Esophagus (tissue), 2 donors: Measurements from ENCODE around the gene WWOX. TPM values are rescaled to one million over a fixed set of nuclear protein-coding genes. Genes with fewer than 3 reads are reported as not detected.

Experiments
- H3K27ac ChIP-seq, 2 donors: one replicate each; pipeline ENCODE4 v1.5.1; 2013; ENCODE audit warnings: low read depth in 2 of 2, mild to moderate bottlenecking in 2 of 2, inconsistent platforms in 1 of 2, low read length in 1 of 2, moderate library complexity in 1 of 2
- H3K27me3 ChIP-seq, 2 donors: one replicate each; pipeline ENCODE4 v1.6.1; 2013; ENCODE audit warnings: low read length in 2 of 2, control low read depth in 1 of 2, mild to moderate bottlenecking in 1 of 2; ENCODE audit not compliant: insufficient read depth in 2 of 2, control insufficient read depth in 1 of 2
- H3K36me3 ChIP-seq, 2 donors: one replicate each; pipeline ENCODE4 v1.6.1; 2013; ENCODE audit warnings: low read length in 1 of 2; ENCODE audit not compliant: control insufficient read depth in 2 of 2, insufficient read depth in 2 of 2
- H3K4me1 ChIP-seq, 2 donors: one replicate each; pipeline ENCODE4 v1.6.1; 2013; ENCODE audit warnings: low read length in 1 of 2; ENCODE audit not compliant: control insufficient read depth in 2 of 2, insufficient read depth in 2 of 2
- H3K4me3 ChIP-seq, 2 donors: one replicate each; pipeline ENCODE4 v1.5.1; 2013; ENCODE audit warnings: low read length in 2 of 2, mild to moderate bottlenecking in 2 of 2, low read depth in 1 of 2, moderate library complexity in 1 of 2
- H3K9me3 ChIP-seq, 2 donors: one replicate each; pipeline ENCODE4 v1.6.1; 2013; ENCODE audit warnings: mild to moderate bottlenecking in 2 of 2, low read depth in 1 of 2, low read length in 1 of 2, moderate library complexity in 1 of 2; ENCODE audit not compliant: control insufficient read depth in 2 of 2, insufficient read depth in 1 of 2
- WGBS, 2 donors: extraction: QIAGEN DNeasy Blood & Tissue Kit; methylation state at CpG; one replicate each; pipeline ENCODE4 v1.1.7; 2013; 5-methylcytosine and 5-hydroxymethylcytosine counted together
- polyA plus RNA-seq, 2 donors: library from polyadenylated mRNA; stranded (reverse); fragments of 200-250 nt; gene quantifications; one replicate each; pipeline ENCODE4 v1.2.3, GENCODE V29; 2013
- donor health status: healthy with polysubstance abuse.
- donor health status: Bipolar disorder and iron deficiency.

WWOX gene
- polyA plus RNA-seq, 2 donors, result 6.4 to 9.1 TPM

GRCh38 chr16:78225919-78226318, 126.5 kb downstream of the WWOX start:
- 39 to 60% methylated on average over 3 of the region's 3 CpGs for WGBS, 2 donors
- H3K4me3 ChIP-seq, result no peak overlapping the region
- H3K27ac ChIP-seq, result no peak overlapping the region
- no peaks in the 10 kb centered on the region for H3K36me3 ChIP-seq
- H3K27me3 ChIP-seq, result no peaks in the 10 kb centered on the region
- H3K4me1 ChIP-seq, result no peaks in the 10 kb centered on the region
- H3K9me3 ChIP-seq, result no peaks in the 10 kb centered on the region

DNA sequence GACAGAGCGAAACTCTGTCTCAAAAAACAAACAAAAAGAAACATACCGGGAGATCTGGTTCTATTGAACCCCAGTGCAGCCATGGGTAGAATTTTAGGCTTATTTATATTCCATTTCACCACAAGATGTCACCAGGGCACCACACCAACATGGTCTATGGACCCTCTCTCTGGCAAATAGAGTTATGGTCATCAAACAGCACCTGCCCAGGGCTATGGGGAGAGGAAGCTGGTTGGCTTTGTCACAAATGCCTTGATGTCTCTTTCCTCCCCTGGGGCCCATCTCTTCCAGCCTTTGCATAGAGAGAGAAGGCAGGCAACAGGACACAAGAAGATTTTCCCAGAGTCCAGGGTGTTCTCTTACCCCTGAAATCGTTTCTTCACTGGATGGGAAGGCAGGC, 128.4 kb downstream of the WWOX start:
- Histone ChIP-seq H3K4me1 (no peaks in the 10 kb centered on the region), H3K36me3 (no peaks in the 10 kb centered on the region), H3K27me3 (no peaks in the 10 kb centered on the region), H3K27ac (no peak overlapping the region), H3K4me3 (no peak overlapping the region), H3K9me3 (no peaks in the 10 kb centered on the region)
- WGBS, 2 donors, result 85 to 89% methylated on average over 3 of the region's 3 CpGs

- no peaks in the 10 kb centered on the region for H3K4me1 ChIP-seq
- 74 to 75% methylated on average over 4 of the region's 4 CpGs for WGBS, 2 donors
- no peaks in the 10 kb centered on the region for H3K36me3 ChIP-seq
- H3K4me3 ChIP-seq, result no peak overlapping the region
- no peak overlapping the region for H3K27ac ChIP-seq
- no peaks in the 10 kb centered on the region for H3K27me3 ChIP-seq
- H3K9me3 ChIP-seq, result no peaks in the 10 kb centered on the region
Observed at GRCh38 chr16:78228704-78229103, 129.2 kb downstream of the WWOX start.

DNA sequence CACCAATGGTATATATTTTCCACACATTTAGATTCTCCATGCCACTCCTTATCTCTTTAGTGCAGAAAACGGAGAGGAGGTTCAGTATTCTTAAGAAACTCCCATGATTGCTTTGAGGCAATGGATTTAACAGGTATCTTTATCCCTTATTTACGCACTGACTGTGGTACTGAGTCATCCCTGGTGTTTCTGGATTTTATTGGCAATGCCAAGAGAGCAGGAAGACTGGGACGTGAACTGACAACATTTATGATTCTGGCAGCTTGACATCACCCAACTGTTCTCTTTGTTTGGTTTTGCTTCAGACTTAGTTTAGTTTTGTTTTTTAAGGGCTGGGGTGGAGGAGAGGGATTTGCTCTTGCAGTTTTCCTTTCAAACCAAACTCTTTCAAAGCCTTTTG, 131.4 kb downstream of the WWOX start:
- Histone ChIP-seq H3K4me3 (peak overlapping the region in 1 of 2 donors; percentile 20), H3K36me3 (no peaks in the 10 kb centered on the region), H3K9me3 (no peaks in the 10 kb centered on the region), H3K27ac (no peak overlapping the region), H3K27me3 (no peaks in the 10 kb centered on the region), H3K4me1 (no peaks in the 10 kb centered on the region)
- 31 to 32% methylated on average over 3 of the region's 3 CpGs for WGBS, 2 donors

DNA sequence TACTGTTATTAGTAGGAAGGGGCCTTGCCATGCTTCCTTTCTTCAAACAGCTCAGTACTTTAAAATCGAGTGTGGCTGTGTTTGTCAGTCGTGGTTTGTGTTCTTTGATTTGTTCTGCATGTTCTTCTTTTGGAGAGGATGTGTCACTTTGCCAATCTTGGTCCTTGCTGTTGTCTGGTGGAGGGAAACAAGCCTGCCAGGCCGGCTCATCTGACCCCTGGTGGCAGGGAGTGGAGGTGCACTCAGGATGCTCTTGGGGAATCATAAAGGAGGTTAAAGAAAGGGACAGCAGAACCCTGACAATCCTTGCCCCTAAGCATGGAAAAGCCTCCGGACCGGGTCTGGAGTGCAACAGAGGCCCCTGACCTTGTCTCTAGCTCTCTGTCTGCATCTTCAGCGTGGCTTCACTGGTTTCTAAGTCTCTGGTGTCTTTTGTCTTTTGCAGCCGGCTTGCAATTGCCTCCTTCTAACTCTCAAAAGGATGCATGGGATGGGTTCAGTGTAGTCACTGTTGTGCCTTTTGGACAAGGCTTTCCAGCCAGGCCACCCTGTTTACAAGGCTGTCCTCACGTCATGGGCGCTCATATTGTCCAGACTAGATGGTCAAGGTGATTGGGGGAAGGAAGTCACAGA, 135.8 kb downstream of the WWOX start:
- 47 to 58% methylated on average over 9 of the region's 9 CpGs for WGBS, 2 donors
- H3K36me3 ChIP-seq, result no peaks in the 10 kb centered on the region

GRCh38 chr16:78235876-78236275, 136.4 kb downstream of the WWOX start:
- Histone ChIP-seq H3K27ac (no peak overlapping the region), H3K27me3 (no peaks in the 10 kb centered on the region), H3K4me1 (no peaks in the 10 kb centered on the region), H3K9me3 (no peaks in the 10 kb centered on the region), H3K4me3 (no peak overlapping the region), H3K36me3 (no peaks in the 10 kb centered on the region)
- WGBS, 2 donors, result 75 to 89% methylated on average over 4 of the region's 4 CpGs

More for the DNA sequence above, 135.8 kb downstream of the WWOX start:
- Histone ChIP-seq H3K27ac (no peak overlapping the region), H3K4me1 (no peaks in the 10 kb centered on the region), H3K4me3 (no peak overlapping the region), H3K9me3 (no peaks in the 10 kb centered on the region), H3K27me3 (no peaks in the 10 kb centered on the region)

GRCh38 chr16:78237841-78238240, 138.4 kb downstream of the WWOX start:
- no peaks in the 10 kb centered on the region for H3K36me3 ChIP-seq
- H3K27ac ChIP-seq, result no peak overlapping the region
- no peaks in the 10 kb centered on the region for H3K4me1 ChIP-seq
- no peaks in the 10 kb centered on the region for H3K9me3 ChIP-seq
- H3K27me3 ChIP-seq, result no peaks in the 10 kb centered on the region
- WGBS, 2 donors, result 58 to 63% methylated on average over 2 of the region's 2 CpGs
- H3K4me3 ChIP-seq, result no peak overlapping the region

- Histone ChIP-seq H3K27me3 (no peaks in the 10 kb centered on the region), H3K9me3 (no peaks in the 10 kb centered on the region), H3K4me1 (no peaks in the 10 kb centered on the region), H3K27ac (no peak overlapping the region), H3K36me3 (no peaks in the 10 kb centered on the region), H3K4me3 (no peak overlapping the region)
- WGBS, 2 donors, result 70 to 79% methylated on average over 13 of the region's 13 CpGs
Observed at GRCh38 chr16:78240459-78241222, 141.2 kb downstream of the WWOX start.

- H3K4me1 ChIP-seq, result no peaks in the 10 kb centered on the region
- no peak overlapping the region for H3K27ac ChIP-seq
- no peak overlapping the region for H3K4me3 ChIP-seq
- H3K9me3 ChIP-seq, result no peaks in the 10 kb centered on the region
- no peaks in the 10 kb centered on the region for H3K27me3 ChIP-seq
- no peaks in the 10 kb centered on the region for H3K36me3 ChIP-seq
- 52 to 57% methylated on average over 5 of the region's 5 CpGs for WGBS, 2 donors
Observed at GRCh38 chr16:78242239-78242630, 142.8 kb downstream of the WWOX start.
